ENCODE measurements around the gene CLINT1. TPM values are rescaled to one million over a fixed set of nuclear protein-coding genes. Genes with fewer than 3 reads are reported as not detected.
A peak's percentile ranks its signal among the peaks of the same experiment; 100 is the strongest.

The CLINT1 gene
- polyA plus RNA-seq, 1 experiment: 103 TPM

- Histone ChIP-seq H3K4me3 (ENCODE audit: low read depth, low read length) (no peak overlapping the region), H3K27ac (ENCODE audit: low read depth, low read length) (no peak overlapping the region), H3K9me3 (ENCODE audit: control insufficient read depth, insufficient read depth, low read length) (no peaks in the 10 kb centered on the region), H3K27me3 (ENCODE audit: control insufficient read depth, insufficient read depth, low read length) (no peaks in the 10 kb centered on the region)
- TF ChIP-seq CTCF (IDR thresholded peaks at IDR 0.05; ENCODE audit: low read depth, low read length): no peak
- POLR2A ChIA-PET: no interaction called here
- DNase-seq (ENCODE audit: low read depth, low spot score): no peak
- CTCF ChIA-PET: interaction anchor here (0.6 to 4.4 kb wide), 11 partner anchors 8 to 309 kb away, joined by 3 to 80 read pairs (median 11); no protein-coding TSS in a partner anchor
Observed at GRCh38 chr5:157818368-157818767, 40.6 kb downstream of the CLINT1 start.

- no peak for TF ChIP-seq CTCF (IDR thresholded peaks at IDR 0.05; ENCODE audit: low read depth, low read length)
- H3K4me3 ChIP-seq (ENCODE audit: low read depth, low read length): no peak overlapping the region
- no peak overlapping the region for H3K27ac ChIP-seq (ENCODE audit: low read depth, low read length)
- H3K9me3 ChIP-seq (ENCODE audit: control insufficient read depth, insufficient read depth, low read length): no peaks in the 10 kb centered on the region
- ChIA-PET POLR2A (no interaction called here), CTCF (interaction anchor here (0.6 to 4.4 kb wide), 19 partner anchors 9 to 661 kb away, joined by 3 to 80 read pairs (median 4); no protein-coding TSS in a partner anchor)
- no peaks in the 10 kb centered on the region for H3K27me3 ChIP-seq (ENCODE audit: control insufficient read depth, insufficient read depth, low read length)
- DNase-seq (ENCODE audit: low read depth, low spot score): no peak
Observed at GRCh38 chr5:157817928-157818327, 41.0 kb downstream of the CLINT1 start.

GRCh38 chr5:157817387-157817702 lies 41.6 kb downstream of the CLINT1 start:
- ChIA-PET CTCF (interaction anchor here (0.6 to 4.4 kb wide), 23 partner anchors 9 to 1450 kb away, joined by 3 to 80 read pairs (median 4); partner anchors contain the start of gene CLINT1), POLR2A (no interaction called here)
- H3K4me3 ChIP-seq (ENCODE audit: low read depth, low read length): no peak overlapping the region
- no peak for DNase-seq (ENCODE audit: low read depth, low spot score)
- no peaks in the 10 kb centered on the region for H3K27me3 ChIP-seq (ENCODE audit: control insufficient read depth, insufficient read depth, low read length)
- no peaks in the 10 kb centered on the region for H3K9me3 ChIP-seq (ENCODE audit: control insufficient read depth, insufficient read depth, low read length)
- no peak for TF ChIP-seq CTCF (IDR thresholded peaks at IDR 0.05; ENCODE audit: low read depth, low read length)
- H3K27ac ChIP-seq (ENCODE audit: low read depth, low read length): no peak overlapping the region

GRCh38 chr5:157816682-157817386 lies 42.1 kb downstream of the CLINT1 start:
- ChIA-PET CTCF (interaction anchor here (0.6 to 4.4 kb wide), 20 partner anchors 8 to 1450 kb away, joined by 3 to 80 read pairs (median 4); partner anchors contain the start of gene CLINT1), POLR2A (no interaction called here)
- H3K27me3 ChIP-seq (ENCODE audit: control insufficient read depth, insufficient read depth, low read length): no peaks in the 10 kb centered on the region
- H3K27ac ChIP-seq (ENCODE audit: low read depth, low read length): no peak overlapping the region
- H3K4me3 ChIP-seq (ENCODE audit: low read depth, low read length): no peak overlapping the region
- no peak for DNase-seq (ENCODE audit: low read depth, low spot score)
- TF ChIP-seq CTCF (IDR thresholded peaks at IDR 0.05; ENCODE audit: low read depth, low read length): peak; percentile 50
- no peaks in the 10 kb centered on the region for H3K9me3 ChIP-seq (ENCODE audit: control insufficient read depth, insufficient read depth, low read length)

GRCh38 chr5:157812086-157812485 lies 46.9 kb downstream of the CLINT1 start:
- no peak for DNase-seq (ENCODE audit: low read depth, low spot score)
- POLR2A ChIA-PET: no interaction called here
- Histone ChIP-seq H3K9me3 (ENCODE audit: control insufficient read depth, insufficient read depth, low read length) (no peaks in the 10 kb centered on the region), H3K27ac (ENCODE audit: low read depth, low read length) (no peak overlapping the region), H3K4me3 (ENCODE audit: low read depth, low read length) (no peak overlapping the region), H3K27me3 (ENCODE audit: control insufficient read depth, insufficient read depth, low read length) (no peaks in the 10 kb centered on the region)
- CTCF ChIA-PET: interaction anchor here (0.9 to 3.9 kb wide), 7 partner anchors 22 to 443 kb away, joined by 3 to 31 read pairs (median 4); no protein-coding TSS in a partner anchor
- no peak for TF ChIP-seq CTCF (IDR thresholded peaks at IDR 0.05; ENCODE audit: low read depth, low read length)

All from AG04450 (cell line).